Panc1 (cell line): ENCODE results near the gene FARSB. TPM values are rescaled to one million over a fixed set of nuclear protein-coding genes. Genes with fewer than 3 reads are reported as not detected.

Experiments
- ATAC-seq: fragments of 200-7000 bp; cut with Tn5 transposase; 2 replicates; pipeline ENCODE4 v1.9.1; 2020; ENCODE audit warnings: mild to moderate bottlenecking, moderate library complexity
- BruUV-seq: library from RNA; stranded (reverse); fragments of 400-500 nt; replicated peaks from 2 replicates; lab custom pipeline; 2021; lab: Mats Ljungman, UMichigan
- CTCF ChIA-PET: fragments of 300-600 bp; sonication (Branson Sonifier 250); formaldehyde crosslinking; loops from one replicate; lab custom pipeline; 2022; ENCODE audit warnings: antibody characterized with exemption; lab: Charles Lee
- POLR2A ChIA-PET: fragments of 300-600 bp; sonication (Branson Sonifier 250); formaldehyde crosslinking; loops from one replicate; lab custom pipeline; 2022; ENCODE audit warnings: antibody characterized with exemption; lab: Charles Lee
- DNase-seq: peaks from one replicate; pipeline ENCODE4 v3.0.0-alpha.2; 2010; ENCODE audit warnings: low read depth, low spot score
- H3K27ac ChIP-seq: 2 replicates; pipeline ENCODE4 v1.5.1; 2011; ENCODE audit warnings: mild to moderate bottlenecking, low read length, inconsistent platforms
- H3K27me3 ChIP-seq: fragments of 200-500 bp; sonication (Bioruptor generic); 2 replicates; pipeline ENCODE4 v1.6.0; 2014; ENCODE audit warnings: low read length, inconsistent platforms; ENCODE audit not compliant: control insufficient read depth, insufficient read depth
- H3K36me3 ChIP-seq: fragments of 200-500 bp; sonication (Bioruptor generic); 2 replicates; pipeline ENCODE4 v1.5.1; 2014; ENCODE audit warnings: inconsistent platforms, mild to moderate bottlenecking, low read length, moderate library complexity; ENCODE audit not compliant: control insufficient read depth, insufficient read depth
- H3K4me1 ChIP-seq: 2 replicates; pipeline ENCODE4 v1.5.1; 2011; ENCODE audit warnings: inconsistent platforms, mild to moderate bottlenecking, low read length, moderate library complexity; ENCODE audit not compliant: control insufficient read depth, insufficient read depth
- H3K4me3 ChIP-seq, 2 experiments: 2 replicates each; pipeline ENCODE4 v1.5.1; 2011 to 2012; ENCODE audit warnings: low read depth in 2 of 2, low read length in 2 of 2, mild to moderate bottlenecking in 2 of 2, inconsistent platforms in 1 of 2, moderate library complexity in 1 of 2
- H3K9me3 ChIP-seq: fragments of 200-500 bp; sonication (Bioruptor generic); 2 replicates; pipeline ENCODE4 v1.5.1; 2014; ENCODE audit warnings: low read depth, mild to moderate bottlenecking, inconsistent platforms, low read length, moderate library complexity; ENCODE audit not compliant: control insufficient read depth, insufficient read depth
- CTCF ChIP-seq: fragments of 450-650 bp; IDR thresholded peaks from 2 replicates; pipeline ENCODE4 v1.5.1; 2017; ENCODE audit warnings: mild to moderate bottlenecking
- POLR2AphosphoS5 ChIP-seq: IDR thresholded peaks from 2 replicates; pipeline ENCODE4 v1.6.1; 2012; ENCODE audit warnings: mild to moderate bottlenecking, low read depth, low read length, moderate library complexity
- REST ChIP-seq, 2 experiments: IDR thresholded peaks; 2 replicates each; pipeline ENCODE4 v1.6.1; 2011 to 2012; ENCODE audit warnings: low read depth in 2 of 2, control low read depth in 1 of 2, low read length in 1 of 2, mild to moderate bottlenecking in 1 of 2, moderate library complexity in 1 of 2; ENCODE audit not compliant: insufficient read depth in 1 of 2
- SIN3A ChIP-seq: IDR thresholded peaks from 2 replicates; pipeline ENCODE4 v1.6.1; 2012; ENCODE audit warnings: low read depth, mild to moderate bottlenecking, low read length, moderate library complexity, borderline replicate concordance; ENCODE audit not compliant: insufficient read depth
- TCF7L2 ChIP-seq: IDR thresholded peaks from 2 replicates; pipeline ENCODE4 v1.6.1; 2011; ENCODE audit warnings: mild to moderate bottlenecking, low read depth, low read length, inconsistent platforms
- in situ Hi-C: cut with HindIII; loops from 2 replicates; pipeline ENCODE4 v1.10.0; 2016; ENCODE audit warnings: low sequenced_read_pairs, low pct_unique_long_range_greater_than_20kb
- intact Hi-C: fragments of 100-400 bp; cut with micrococcal nuclease; formaldehyde crosslinking; loops from one replicate; pipeline ENCODE4 v1.10.0; 2022; ENCODE audit not compliant: unreplicated experiment
- total RNA-seq: library from RNA; stranded (reverse); gene quantifications from one replicate; pipeline ENCODE4 v1.2.1, GENCODE V29; 2021; ENCODE audit not compliant: unreplicated experiment

Gene FARSB
- total RNA-seq, 1 experiment from 2014 or later = 31.6 TPM

GRCh38 chr2:222572751-222573174 lies 83.1 kb downstream of the FARSB start:
- in situ Hi-C loops (no loop called here), intact Hi-C loops (no loop called here)
- no TSS peak for BruUV-seq
- ChIA-PET CTCF (no interaction called here), POLR2A (no interaction called here)
- ATAC-seq = no peak
- Histone ChIP-seq H3K4me1 (no peaks in the 10 kb centered on the region), H3K4me3 (no peak overlapping the region), H3K36me3 (peaks cover 7% of the 10 kb centered on the region), H3K9me3 (no peaks in the 10 kb centered on the region), H3K27me3 (no peaks in the 10 kb centered on the region), H3K27ac (no peak overlapping the region)
- no peak for TF ChIP-seq REST (IDR thresholded peaks at IDR 0.05; ENCODE audit: insufficient read depth in 1 of 2, low read depth in 2 of 2, low read length in 1 of 2)
- no peak for TF ChIP-seq POLR2AphosphoS5
- no peak for TF ChIP-seq SIN3A
- no peak for TF ChIP-seq CTCF
- no peak for TF ChIP-seq TCF7L2
- DNase-seq = no peak

GRCh38 chr2:222572264-222572721 lies 83.6 kb downstream of the FARSB start:
- Histone ChIP-seq H3K36me3 (peaks cover 10% of the 10 kb centered on the region), H3K27me3 (no peaks in the 10 kb centered on the region), H3K27ac (no peak overlapping the region), H3K4me1 (no peaks in the 10 kb centered on the region), H3K9me3 (no peaks in the 10 kb centered on the region), H3K4me3 (no peak overlapping the region)
- in situ Hi-C loops = no loop called here
- intact Hi-C loops = no loop called here
- no TSS peak for BruUV-seq
- ATAC-seq (no peak), DNase-seq (no peak)
- POLR2A ChIA-PET = no interaction called here
- no peak for TF ChIP-seq REST (IDR thresholded peaks at IDR 0.05; ENCODE audit: insufficient read depth in 1 of 2, low read depth in 2 of 2, low read length in 1 of 2)
- TF ChIP-seq TCF7L2 = no peak
- no peak for TF ChIP-seq SIN3A
- TF ChIP-seq CTCF = no peak
- TF ChIP-seq POLR2AphosphoS5 = no peak
- CTCF ChIA-PET = no interaction called here
